ENCODE measurements around the gene ZNF367.

Gene ZNF367

DNA sequence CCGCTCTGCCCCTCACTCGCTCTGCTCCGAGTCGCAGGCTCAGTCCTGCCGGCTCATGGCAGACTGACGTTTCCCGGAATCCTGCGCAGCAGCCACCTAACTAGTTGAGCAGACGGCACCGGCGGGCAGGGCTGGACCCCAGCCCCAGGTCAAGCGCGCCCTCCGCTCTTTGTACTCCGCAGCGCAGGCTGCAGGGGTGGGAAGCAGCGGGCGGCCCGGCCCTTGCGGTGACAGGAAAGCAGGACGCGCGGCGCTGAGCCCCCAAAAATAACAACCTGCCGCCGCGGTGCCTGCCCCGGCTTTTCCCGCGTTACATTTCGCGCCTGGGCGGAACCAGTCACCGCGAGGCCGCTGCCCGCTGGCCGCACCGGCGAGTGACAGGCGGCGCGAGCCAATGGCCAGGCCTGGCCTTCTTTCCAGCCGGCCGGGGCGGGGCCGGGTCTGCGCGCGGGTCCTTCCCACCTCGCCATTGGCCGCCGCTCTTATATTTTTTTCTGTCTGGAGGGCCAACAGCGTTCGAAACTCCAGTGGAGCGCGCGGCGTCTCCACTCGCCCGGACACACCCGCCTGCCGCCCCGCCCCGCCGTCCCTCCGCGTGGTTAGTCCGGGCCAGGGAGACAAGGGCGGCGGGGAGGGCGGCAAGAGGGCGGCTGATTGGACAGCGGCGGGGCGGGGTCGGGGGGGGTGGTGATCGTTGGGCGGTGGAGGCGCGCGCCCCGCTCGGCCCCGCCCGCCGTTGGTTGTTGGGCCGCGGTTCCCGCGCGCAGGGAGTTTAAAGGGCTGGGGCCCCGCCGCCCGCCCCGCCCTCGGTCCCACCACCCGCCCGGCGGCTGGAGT, at the start of gene ZNF367:
TSS of gene ZNF367 (minus strand) at position 288 of the 837 bp plus-strand sequence. CDS start 338 bp downstream, outside the sequence.
- peak; percentile 97 for DNase-seq (ENCODE audit: low read depth)

DNA sequence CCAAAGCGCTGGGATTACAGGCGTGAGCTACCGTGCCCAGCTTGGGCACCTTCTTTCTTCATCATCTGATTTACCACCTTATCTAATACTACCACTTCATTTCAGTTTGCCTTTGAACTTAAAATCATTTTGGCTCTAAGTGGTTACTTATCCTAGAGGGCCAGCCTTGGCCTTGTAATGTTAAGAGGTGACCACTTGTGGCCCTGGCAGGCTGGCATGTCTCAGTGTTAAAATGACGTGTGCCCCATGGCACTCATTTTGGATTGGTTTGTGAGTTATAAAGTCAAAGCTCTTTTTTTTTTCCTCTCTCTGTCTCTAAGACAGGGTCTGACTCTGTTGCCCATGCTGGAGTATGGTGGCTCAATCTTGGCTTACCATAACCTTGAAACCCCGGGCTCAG, 49.6 kb upstream of the ZNF367 start:
- DNase-seq (ENCODE audit: low read depth) = no peak

DNA sequence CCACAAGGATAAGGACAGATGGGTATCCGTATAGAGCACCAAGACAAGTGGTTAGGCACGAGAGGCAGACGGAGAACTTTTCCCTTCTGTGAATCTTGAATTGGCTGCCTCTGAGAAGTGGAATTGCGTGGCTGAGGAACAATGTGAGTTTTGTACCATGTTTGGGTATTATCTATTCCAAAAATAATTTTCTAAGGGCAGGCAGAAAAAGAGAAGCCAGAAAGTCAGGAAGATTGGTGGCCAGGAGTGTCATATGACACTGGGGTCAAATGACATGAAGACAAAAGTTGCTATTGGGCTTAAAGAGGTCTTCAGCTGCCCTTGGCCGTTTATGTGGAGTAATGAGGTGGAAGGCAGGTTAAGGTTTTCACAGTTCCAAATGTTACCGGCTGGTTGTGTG, 46.3 kb upstream of the ZNF367 start:
- DNase-seq (ENCODE audit: low read depth) = no peak

DNA sequence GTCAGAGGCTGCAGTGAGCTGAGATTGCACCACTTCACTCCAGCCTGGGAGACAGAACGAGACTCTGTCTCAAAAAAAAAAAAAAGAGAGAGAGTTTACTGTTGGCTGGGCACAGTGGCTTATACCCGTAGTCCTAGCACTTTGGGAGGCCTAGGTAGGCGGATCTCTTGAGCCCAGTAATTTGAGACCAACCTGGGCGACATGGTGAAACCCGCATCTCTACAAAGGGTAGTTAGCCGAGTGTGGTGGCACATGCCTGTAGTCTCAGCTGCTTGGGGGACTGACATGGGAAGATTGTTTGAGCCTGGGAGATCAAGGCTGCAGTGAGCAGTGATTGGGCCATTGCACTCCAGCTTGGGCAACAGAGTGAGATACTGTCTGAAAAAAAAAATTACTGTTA, 44.4 kb upstream of the ZNF367 start:
- no peak for DNase-seq (ENCODE audit: low read depth)

DNA sequence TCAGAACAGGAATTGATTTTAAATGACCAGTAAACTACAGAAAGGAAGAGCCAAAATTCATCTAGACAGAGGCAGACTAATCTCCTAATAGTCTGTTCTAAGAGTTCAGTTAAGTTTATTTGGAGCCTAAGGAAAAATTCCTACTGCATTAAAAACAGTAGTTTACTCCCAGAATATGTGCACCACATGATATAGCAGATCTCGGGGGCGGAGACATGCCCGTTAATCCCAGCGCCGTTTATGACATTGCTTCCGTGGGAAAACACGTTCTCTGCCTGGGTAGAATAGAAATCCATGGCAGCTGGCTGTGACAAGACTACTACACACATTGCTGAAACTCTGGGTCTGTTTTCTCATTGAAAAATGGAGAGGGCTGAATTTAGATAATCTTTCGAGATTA, 43.2 kb upstream of the ZNF367 start:
- DNase-seq (ENCODE audit: low read depth) = no peak

DNA sequence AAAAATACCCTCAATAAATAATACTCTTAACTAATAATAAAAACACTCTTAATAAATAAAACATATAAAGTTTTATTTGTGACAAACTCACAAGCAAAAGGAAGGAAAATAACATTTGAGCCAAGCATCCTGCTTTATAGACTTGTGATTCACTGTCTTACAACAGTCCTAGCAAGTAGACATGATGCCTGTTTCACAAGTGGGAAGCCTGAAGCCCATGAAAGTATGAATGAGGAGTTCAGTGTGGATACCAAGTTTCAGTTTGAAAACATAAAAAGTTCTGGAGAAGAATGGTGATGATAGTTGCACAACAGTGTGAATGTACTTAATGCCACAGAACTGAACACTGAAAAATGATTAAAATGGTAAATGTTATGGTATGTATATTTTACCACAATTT, 42.7 kb upstream of the ZNF367 start:
- DNase-seq (ENCODE audit: low read depth) = no peak

DNA sequence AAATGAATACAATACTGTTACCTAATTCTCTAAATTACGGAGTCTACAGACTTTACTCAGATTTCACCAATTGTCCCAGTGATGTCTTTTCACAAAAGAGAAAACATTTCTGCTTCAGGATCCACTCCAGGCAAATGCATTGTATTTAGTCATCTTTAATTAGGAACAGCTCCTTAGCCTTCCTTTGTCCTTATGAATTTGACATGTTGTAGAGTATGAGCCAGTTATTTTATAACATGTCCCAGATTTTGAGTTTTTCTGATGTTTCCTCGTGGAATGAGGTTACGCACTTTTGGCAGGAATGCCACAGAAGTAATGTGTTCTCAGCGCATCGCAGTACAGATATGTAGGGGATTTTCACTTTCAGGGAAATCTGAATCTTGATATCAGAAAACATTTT, 42.3 kb upstream of the ZNF367 start:
- DNase-seq (ENCODE audit: low read depth) = no peak

DNA sequence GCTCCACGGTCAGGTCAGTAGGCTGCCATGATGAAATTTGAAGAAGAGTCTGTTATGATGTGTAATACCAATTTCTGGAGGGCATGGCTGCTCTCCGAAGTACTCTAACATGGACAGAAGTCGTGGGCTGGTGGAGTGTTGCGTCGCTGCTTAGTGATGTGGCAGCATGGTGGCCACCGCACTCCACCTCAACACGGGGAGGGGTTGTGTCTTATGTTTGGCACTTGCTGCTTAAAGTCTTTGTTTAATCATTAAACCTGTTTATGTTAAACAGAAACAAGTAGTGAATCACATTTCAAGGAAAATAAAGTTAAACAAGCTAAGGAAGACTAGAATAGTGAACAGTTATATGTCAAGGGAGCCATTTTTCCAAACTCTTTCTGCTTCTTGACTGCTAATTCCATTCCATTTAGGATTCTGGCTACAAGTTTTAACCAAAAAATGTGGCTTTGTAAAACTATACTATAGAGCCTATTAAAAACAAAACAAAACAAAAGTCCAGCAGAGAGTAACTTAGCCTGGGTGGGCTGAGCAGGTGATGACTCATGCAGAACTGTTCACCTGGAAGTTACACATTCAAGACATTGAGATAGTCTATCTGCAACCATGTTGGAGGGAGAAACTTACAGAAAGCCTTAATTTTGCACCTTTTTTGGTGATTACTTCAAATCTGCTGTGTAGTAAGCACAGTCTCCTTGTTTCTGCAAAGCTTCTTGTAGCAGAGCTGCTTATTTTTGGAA, 41.3 kb upstream of the ZNF367 start:
- no peak for DNase-seq (ENCODE audit: low read depth)

DNA sequence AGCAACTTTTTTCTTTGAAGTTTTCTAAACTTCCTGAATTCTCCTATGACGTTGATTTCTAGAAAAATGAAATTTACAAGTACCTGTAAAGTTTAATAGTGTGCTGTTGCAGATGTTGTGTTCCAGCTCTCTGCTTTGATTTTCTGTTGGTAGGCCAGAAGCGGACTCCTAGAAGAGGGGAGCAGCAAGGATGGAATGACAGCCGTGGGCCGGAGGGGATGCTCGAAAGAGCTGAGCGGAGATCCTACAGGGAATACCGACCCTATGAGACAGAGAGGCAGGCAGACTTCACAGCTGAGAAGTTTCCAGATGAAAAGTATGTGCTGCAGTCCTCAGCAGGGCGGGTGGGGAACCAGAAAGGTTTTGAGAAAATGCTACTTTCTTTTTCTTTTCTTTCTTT, 40.1 kb upstream of the ZNF367 start:
- DNase-seq (ENCODE audit: low read depth) = no peak

DNA sequence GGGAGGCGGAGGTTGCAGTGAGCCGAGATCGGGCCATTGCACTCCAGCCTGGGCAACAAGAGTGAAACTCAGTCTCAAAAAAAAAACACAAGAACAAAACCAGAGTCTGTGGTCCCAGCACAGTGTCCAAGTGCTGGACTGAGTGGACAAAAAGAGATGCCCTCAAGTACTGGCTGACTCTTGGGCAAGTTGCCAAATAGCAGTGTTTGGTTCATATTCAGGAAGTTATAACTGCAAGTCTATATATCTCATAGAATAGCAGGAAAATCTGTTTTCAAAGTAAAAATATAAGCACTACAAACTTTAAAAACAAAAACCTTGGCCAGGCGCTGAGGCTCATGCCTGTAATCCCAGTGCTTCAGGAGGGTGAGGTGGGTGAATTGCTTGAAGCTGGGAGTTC, 39.1 kb upstream of the ZNF367 start:
- DNase-seq (ENCODE audit: low read depth) = no peak

DNA sequence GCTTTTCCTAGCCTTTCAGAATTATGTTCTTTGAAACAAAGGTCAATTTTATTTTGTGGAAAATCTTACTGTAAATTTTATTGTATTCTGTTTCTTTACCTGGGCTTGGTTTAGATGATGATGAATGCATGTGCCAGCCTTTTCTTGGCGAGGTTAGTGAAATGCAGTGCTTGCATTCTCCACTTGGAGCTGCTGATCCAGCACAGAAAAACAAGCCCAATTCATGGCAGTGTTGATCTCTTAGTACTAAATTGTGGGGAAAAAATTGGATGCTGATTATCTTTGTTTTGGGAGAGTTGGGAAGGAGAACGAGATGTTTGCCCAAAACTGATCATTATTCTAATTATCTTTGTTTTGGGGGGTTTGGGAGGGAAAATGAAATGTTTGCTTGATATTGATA, 35.5 kb upstream of the ZNF367 start:
- DNase-seq (ENCODE audit: low read depth) = peak; percentile 62

DNA sequence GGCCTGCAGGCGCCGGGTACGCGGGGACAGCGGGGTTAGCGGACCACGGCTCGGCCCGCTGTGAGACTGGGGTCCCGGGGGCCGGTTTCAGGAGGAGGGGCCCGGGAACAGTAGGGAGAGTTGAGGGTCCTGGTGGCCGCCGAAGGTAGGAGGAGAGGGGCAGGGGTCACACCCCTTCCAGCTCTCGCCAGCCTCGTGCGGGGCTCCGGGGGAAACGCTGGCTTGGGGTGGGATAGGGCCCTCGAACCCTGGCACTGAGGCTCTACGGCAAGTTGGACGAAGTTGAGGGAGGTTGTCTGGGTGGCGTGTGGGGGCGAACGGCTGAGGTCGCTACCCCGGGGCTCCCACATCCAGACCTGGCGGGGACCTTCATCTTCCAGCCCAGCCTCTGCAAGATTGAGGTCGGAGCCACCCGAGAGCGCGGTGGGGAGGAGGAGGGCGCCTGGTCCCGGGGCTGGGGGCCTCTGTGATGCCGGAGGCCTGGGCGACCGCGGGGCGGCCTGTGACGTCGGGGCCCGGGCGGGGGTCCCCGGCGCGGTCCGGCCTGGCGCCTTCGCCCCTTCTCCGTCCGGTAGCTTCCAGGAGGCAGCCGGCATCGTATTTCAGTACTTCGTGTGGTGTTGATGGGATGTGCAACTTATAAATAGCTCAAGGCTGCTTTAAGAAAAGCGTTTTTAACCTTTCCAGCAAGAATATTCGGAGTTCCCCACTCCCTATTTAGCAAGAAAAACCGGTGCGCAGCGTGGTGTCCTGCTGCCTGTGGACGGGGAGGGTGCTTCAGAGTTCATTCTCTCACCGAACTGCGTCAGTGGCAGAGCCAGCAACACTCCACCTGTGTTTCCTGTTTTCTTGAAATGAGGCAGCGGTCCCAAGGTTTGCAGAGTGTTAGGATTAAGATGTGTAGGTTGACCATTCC, 32.7 kb upstream of the ZNF367 start:
- peak; percentile 39 for DNase-seq (ENCODE audit: low read depth)

DNA sequence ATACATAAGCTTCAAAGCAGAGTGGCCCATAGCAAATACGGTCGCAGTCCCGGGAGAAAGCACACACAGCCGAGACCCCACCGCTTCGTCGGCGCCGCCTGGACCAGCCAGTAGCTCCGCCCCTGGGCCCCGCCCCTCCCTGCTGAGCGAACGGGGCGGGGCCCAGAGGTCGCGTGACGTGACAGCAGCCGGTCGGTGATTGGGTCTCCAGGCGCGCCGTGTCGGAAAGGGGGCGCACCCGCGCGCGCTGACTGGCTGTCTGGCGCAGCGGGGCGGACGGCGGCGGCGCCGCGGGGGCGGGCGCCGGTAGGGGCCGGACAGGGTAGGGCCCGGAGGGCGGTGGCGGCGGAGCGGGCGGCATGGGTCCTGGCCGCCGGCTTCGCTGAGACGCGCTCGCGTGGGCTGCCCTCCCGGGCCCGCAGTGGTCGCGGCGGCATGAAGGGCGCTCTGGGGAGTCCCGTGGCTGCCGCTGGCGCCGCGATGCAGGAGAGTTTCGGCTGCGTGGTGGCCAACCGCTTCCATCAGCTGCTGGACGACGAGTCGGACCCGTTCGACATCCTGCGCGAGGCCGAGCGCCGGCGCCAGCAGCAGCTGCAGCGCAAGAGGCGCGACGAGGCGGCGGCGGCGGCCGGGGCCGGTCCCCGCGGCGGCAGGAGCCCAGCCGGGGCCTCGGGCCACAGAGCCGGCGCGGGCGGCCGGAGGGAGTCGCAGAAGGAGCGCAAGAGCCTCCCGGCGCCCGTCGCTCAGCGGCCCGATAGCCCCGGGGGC, 31.9 kb upstream of the ZNF367 start, which contains the start of gene HABP4:
TSS of gene HABP4 (plus strand) at position 325 of the 768 bp plus-strand sequence. CDS start at position 436, 111 bp downstream.
- peak; percentile 96 for DNase-seq (ENCODE audit: low read depth)

DNA sequence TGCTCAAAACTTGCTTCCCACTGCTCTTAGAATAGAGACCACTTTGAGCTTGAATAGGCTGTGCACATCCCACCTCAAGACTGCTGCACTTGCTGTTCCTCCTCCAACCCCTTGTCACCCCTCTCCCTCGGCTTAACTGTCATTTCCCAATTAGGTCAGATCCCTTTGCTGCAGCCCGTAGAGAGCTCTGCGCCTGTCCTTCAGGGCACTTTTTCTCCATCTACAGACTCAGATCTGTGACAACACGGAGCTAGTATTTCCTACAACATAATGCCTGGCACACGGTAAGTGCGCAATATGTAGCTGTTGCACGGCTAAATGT, 31.3 kb upstream of the ZNF367 start:
- DNase-seq (ENCODE audit: low read depth) = no peak

DNA sequence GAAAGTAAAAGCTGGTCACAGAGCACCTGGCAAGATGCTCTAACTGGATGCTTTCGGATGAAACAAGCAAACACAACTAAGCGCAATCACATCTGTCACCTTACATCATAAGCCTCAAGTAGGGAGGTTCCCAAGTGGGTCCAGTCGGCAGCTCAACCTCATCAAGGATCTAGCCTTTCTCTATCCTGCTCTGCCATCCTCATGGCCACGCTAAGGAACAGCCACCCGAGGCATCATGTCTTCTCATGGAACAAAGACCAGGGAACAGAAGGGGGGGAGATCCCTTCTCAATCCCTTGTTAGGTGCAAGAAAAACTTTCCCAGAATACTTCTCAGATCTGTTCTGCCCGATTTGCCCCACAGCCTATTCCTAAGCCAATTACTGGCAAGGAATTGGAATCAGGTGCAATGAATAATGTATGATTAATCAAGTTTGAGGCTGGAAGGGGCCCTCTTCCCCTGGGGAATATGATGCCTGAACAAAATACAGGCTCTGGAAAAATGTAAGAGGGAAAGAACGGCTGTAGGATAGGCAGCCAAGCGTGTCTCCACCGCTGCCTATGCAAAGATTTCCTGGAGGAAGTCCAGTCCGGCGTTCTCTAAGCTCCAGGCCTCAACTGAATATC, 30.5 kb upstream of the ZNF367 start:
- no peak for DNase-seq (ENCODE audit: low read depth)

DNA sequence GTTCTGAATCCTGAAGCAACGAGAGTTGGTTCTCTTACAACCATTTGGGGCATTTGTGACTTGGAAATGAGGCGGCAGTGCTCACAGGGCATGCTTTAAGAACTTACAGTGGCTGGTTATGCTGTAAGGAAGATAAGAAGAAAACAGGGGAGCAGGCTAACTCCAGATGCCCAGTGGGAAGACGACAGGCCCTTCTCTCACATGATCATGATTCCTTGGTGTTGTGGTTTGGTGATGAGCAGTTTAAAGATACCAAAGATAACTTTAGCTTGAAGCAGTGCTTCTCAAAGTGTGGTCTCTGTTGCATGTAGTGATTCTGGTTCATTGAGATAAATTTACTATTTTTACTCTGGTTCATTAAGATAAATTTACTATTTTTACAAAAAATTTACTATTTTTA, 29.2 kb upstream of the ZNF367 start:
- no peak for DNase-seq (ENCODE audit: low read depth)

DNA sequence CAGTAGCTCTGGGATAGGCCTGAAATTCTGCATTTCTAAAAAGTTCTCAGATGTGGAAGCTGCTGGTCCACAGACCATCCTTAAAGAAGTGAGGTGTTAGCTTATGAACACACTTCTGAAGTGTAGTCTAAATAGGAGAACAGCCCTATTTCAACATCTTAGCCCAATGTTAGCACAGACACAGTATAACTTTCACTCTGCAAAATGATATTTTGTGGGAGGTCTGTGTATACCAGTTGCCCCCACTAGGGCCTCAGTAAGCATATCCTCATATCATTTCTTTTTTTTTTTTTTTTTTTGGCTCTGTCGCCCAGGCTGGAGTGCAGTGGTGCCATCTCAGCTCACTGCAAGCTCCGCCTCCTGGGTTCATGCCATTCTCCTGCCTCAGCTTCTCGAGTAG, 24.3 kb upstream of the ZNF367 start:
- peak; percentile 35 for DNase-seq (ENCODE audit: low read depth)

DNA sequence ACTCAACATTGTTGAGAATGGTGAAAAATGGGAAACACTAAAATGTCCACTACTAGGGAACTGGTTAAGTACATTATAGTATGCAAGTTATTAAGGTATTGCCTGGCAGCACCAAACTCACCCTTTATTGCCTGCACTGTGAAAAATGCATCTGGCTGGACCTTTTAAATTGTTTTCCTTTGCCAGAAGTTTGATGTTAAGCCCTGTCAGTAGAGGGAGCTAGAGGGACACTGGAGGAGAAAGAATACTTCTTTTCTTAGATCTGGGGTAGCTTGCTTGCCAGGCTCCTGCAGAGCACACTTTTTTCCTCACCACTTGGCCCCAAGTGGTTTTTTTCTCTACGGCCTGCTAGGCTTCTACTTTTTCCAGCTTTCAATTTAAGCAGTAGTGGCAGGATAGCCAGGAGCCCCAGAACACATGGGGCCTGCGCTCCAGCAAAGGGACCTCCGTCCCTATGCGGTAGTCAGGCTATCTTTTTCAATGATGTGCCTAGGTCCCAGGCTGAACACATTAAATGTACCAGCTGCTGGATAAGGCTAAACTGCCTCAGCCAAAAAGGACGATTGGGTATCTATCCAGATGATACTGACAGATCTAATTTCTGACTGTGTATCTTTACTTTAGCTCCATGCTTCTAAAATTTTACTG, 23.8 kb upstream of the ZNF367 start:
- DNase-seq (ENCODE audit: low read depth) = peak; percentile 55

DNA sequence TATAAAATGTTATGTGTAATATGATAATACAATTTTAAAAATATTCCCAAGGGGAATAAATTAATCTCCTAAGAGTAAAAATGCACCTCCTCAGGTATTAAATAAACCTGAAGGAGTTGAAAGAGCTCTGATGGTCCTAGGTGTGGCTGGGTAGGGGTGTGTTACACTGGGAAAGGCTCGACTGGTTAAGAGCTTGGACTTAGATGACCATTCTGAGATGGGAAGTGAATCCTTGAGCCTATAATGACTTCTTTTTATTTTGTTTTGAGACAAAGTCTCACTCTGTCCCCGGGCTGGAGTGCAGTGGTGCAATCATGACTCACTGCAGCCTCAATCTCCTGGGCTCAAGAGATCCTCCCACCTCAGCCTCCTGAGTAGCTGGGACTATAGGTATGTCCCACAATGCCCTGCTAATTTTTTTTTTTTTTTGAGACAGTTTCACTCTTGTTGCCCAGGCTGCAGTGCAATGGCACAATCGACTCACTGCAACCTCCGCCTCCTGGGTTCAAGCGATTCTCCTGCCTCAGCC, 22.6 kb upstream of the ZNF367 start:
- no peak for DNase-seq (ENCODE audit: low read depth)

DNA sequence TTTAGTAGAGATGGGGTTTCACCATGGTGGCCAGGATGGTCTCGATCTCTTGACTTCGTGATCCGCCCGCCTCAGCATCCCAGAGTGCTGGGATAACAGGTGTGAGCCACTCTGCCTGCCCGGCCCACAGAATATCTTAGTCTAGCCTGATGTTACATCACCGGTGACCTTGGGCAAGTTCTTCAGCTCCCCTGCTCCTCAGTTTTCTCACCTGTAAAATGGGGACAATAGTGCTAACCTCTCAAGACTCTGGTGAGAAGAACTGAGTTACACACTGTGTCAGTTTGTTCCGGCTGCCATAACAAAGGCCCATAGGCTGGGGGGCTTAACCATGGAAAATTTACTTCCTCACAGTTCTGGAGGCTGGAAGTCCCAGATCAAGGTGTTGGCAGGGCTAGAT, 19.3 kb upstream of the ZNF367 start:
- no peak for DNase-seq (ENCODE audit: low read depth)
